Testis (tissue), 3 donors: ENCODE measurements around the gene FAXC. TPM values are rescaled to one million over a fixed set of nuclear protein-coding genes. Genes with fewer than 3 reads are reported as not detected.

Source experiments
- DNase-seq: peaks from one replicate; pipeline ENCODE4 v3.0.0-alpha.2; 2019
- H3K27ac ChIP-seq, 2 donors: fragments of 200-600 bp; sonication (generic); one replicate each; pipeline ENCODE4 v1.5.1; 2019
- H3K27me3 ChIP-seq: fragments of 200-600 bp; sonication (generic); one replicate; pipeline ENCODE4 v1.5.1; 2019
- H3K36me3 ChIP-seq: fragments of 200-600 bp; sonication (generic); one replicate; pipeline ENCODE4 v1.5.1; 2017; ENCODE audit warnings: low read depth; ENCODE audit errors: missing control alignments
- H3K4me1 ChIP-seq: fragments of 200-600 bp; sonication (generic); one replicate; pipeline ENCODE4 v1.5.1; 2019
- H3K4me3 ChIP-seq, 2 donors: fragments of 200-600 bp; sonication (generic); one replicate each; pipeline ENCODE4 v1.5.1; 2017 to 2019
- H3K9me3 ChIP-seq: fragments of 200-600 bp; sonication (generic); one replicate; pipeline ENCODE4 v1.5.1; 2017
- CTCF ChIP-seq, 3 experiments: fragments of 450-650 bp in 2 of 3; fragments of 200-600 bp in 1 of 3; sonication (generic) in 1 of 3; IDR thresholded peaks; one replicate each; pipeline ENCODE4 v1.5.1; 2016 to 2019; ENCODE audit warnings: antibody characterized with exemption in 3 of 3, mild to moderate bottlenecking in 2 of 3, moderate library complexity in 1 of 3
- POLR2A ChIP-seq: fragments of 450-650 bp; IDR thresholded peaks from one replicate; pipeline ENCODE4 v1.6.1; 2017; ENCODE audit warnings: antibody characterized with exemption, mild to moderate bottlenecking, moderate library complexity
- WGBS, 2 donors: methylation state at CpG; one replicate each; pipeline ENCODE4 v1.1.5; 2018; 5-methylcytosine and 5-hydroxymethylcytosine counted together
- intact Hi-C: fragments of 100-400 bp; cut with DNase I; formaldehyde crosslinking; loops from one replicate; pipeline ENCODE4 v1.15.1; 2023; ENCODE audit warnings: low total_unique reads
- polyA plus RNA-seq: library from polyadenylated mRNA; stranded (reverse); fragments of 350-450 nt; fragmentation: Illumina TruSeq; extraction: RNeasy Lipid Tissue Mini Kit (QIAGEN cat#74804); gene quantifications from one replicate; pipeline ENCODE4 v1.2.3, GENCODE V29; 2014; ENCODE audit warnings: low read depth, low replicate concordance; ENCODE audit not compliant: insufficient read depth
- total RNA-seq, 2 donors: library from RNA; depleted of rRNA; stranded (reverse); fragments of >200 nt; gene quantifications; one replicate each; pipeline ENCODE4 v1.2.3, GENCODE V29; 2016

The FAXC gene
- total and polyA plus RNA-seq, 3 donors from 2014 or later = 2.7 to 5.9 (median 5.0) TPM

DNA sequence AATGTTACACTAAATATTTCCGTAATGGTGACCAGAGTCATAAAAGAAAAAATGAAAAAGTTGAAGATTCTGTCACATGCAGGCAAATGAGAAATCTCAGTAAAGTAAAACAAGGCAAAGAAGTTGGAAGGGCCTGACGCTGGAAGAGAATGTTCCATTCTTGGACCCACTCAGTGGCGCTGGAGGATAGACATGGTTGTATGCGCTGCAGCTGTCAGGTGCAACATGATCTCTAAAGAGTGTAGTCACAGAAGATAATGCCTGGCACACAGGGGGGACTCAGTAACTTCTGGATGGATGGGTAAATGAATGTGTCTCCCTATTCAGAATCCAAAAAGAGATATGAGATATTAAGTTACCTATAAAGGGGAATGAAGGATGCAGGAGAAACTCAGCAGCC lies 116.3 kb downstream of the FAXC start:
- Histone ChIP-seq H3K9me3 (no peaks in the 10 kb centered on the region), H3K27ac (no peak overlapping the region), H3K27me3 (no peaks in the 10 kb centered on the region), H3K36me3 (no peaks in the 10 kb centered on the region), H3K4me1 (no peaks in the 10 kb centered on the region), H3K4me3 (no peak overlapping the region)
- intact Hi-C loops = no loop called here
- no peak for DNase-seq
- WGBS, 2 donors = 88 to 95% methylated on average over 4 of the region's 4 CpGs
- TF ChIP-seq POLR2A = no peak

- no peak for TF ChIP-seq POLR2A
- TF ChIP-seq CTCF (IDR thresholded peaks at IDR 0.05) = no peak
These were observed 117.4 kb downstream of the FAXC start for GRCh38 chr6:99232056-99232455.

DNA sequence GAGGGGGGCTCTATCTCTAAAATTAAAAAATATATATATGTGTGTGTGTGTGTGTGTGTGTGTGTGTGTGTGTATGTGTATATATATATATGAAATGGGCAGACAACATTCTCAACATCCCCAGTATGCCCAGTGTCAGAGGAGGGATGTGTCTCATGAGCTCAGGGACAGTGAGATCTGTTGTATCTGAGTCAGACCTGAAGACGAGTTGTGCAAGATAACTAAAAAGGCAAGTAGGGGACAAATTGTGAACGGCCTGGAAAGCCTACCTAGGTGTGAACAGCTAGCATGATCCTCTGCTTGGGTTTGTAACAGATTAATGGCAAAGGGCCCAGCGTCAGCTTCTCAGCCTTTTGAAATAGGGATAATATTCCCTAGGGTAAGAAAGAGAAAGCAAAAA lies 124.3 kb downstream of the FAXC start:
- H3K9me3 ChIP-seq = no peaks in the 10 kb centered on the region
- H3K27ac ChIP-seq = no peak overlapping the region
- H3K4me1 ChIP-seq = no peaks in the 10 kb centered on the region
- H3K27me3 ChIP-seq = no peaks in the 10 kb centered on the region
- intact Hi-C loops = no loop called here
- no peaks in the 10 kb centered on the region for H3K36me3 ChIP-seq
- no peak for TF ChIP-seq POLR2A
- no peak for TF ChIP-seq CTCF (IDR thresholded peaks at IDR 0.05)
- DNase-seq = no peak
- no peak overlapping the region for H3K4me3 ChIP-seq
- WGBS, 2 donors = 59 to 60% methylated on average over 3 of the region's 3 CpGs

More at GRCh38 chr6:99232056-99232455, 117.4 kb downstream of the FAXC start:
- H3K9me3 ChIP-seq = no peaks in the 10 kb centered on the region
- WGBS, 2 donors = 71 to 76% methylated on average over 8 of the region's 8 CpGs
- no peaks in the 10 kb centered on the region for H3K36me3 ChIP-seq
- DNase-seq = no peak
- H3K27me3 ChIP-seq = no peaks in the 10 kb centered on the region
- H3K4me3 ChIP-seq = no peak overlapping the region
- H3K4me1 ChIP-seq = no peaks in the 10 kb centered on the region
- H3K27ac ChIP-seq = no peak overlapping the region
- intact Hi-C loops = no loop called here

Other genes with a start within 250 kb of the FAXC start
- 1 to 10 TPM; 2.3 to 2.8 TPM for gene COQ3, start 44.5 kb upstream of the FAXC start, total RNA-seq
- gene COQ3, start 44.5 kb upstream of the FAXC start, polyA plus RNA-seq = 4.8 TPM
- 100 to 1,000 TPM; 173 to 184 TPM for gene PNISR, start 75.6 kb upstream of the FAXC start, total RNA-seq
- gene PNISR, start 75.6 kb upstream of the FAXC start, polyA plus RNA-seq = 57.7 TPM
- 10 to 100 TPM; 12.5 to 20.9 TPM for gene USP45, start 165.7 kb upstream of the FAXC start, total RNA-seq
- 4.8 TPM for gene USP45, start 165.7 kb upstream of the FAXC start, polyA plus RNA-seq
- gene CCNC, start 219.0 kb upstream of the FAXC start, total RNA-seq = 10 to 100 TPM; 22.6 to 26.3 TPM
- 27.8 TPM for gene CCNC, start 219.0 kb upstream of the FAXC start, polyA plus RNA-seq